ENCODE data around the gene COX6B2. TPM values are rescaled to one million over a fixed set of nuclear protein-coding genes. Genes with fewer than 3 reads are reported as not detected.

The COX6B2 gene
- total and polyA plus RNA-seq, 2 of the 13 experiments (the other 11 are each of a cell fraction or from before 2014, with no cell fraction given), result 0.21 TPM; not detected in 1

DNA sequence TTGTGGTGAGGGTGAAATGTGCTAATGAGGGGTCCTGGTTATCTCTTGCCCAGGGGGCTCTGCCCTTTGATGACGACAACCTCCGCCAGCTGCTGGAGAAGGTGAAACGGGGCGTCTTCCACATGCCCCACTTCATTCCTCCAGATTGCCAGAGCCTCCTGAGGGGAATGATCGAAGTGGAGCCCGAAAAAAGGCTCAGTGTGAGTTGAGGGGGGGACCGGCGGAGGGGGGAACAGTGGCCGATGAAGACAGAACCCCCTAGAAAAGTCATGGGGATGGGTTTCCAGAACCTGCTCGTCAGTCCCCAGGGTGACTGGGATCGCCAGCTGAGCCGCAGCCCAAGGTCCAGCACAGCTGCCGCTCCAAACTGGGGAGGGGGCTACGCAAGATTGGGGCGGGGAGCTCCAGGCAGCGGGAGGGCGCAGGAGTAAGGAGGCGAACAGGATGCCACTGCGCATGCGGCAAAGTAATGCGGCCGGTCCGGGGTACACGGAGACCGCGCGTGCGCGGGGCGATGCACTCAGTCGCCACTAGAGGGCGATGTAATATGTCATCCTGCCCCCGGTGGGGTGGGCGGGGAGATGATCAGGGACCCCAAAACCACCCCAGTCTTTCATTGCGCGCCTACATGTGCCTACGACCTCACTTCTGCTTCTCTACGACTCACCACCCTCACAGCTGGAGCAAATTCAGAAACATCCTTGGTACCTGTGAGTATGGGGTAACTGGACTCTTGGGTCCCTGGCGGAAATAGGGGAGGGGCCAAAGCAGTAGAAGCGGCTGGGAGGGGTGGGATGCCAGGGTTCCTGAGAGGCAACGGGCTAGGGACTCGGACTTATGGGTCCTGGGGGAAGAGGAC, 52.8 kb downstream of the COX6B2 start (continued):
- TF ChIP-seq HOXD1 (CRISPR knock-in tag; IDR thresholded peaks at IDR 0.05) (0 out of 2 replicates have a peak, but pooled peaks have one; percentile 32), ZBTB7A (CRISPR knock-in tag; IDR thresholded peaks at IDR 0.05) (peak; percentile 93), ZNF296 (CRISPR knock-in tag; conservative IDR thresholded peaks at IDR 0.05) (no peak), NR2F6 (IDR thresholded peaks at IDR 0.05) (no peak; the same call in 1 of the 2 replicates), NR2F6 (CRISPR knock-in tag; IDR thresholded peaks at IDR 0.05) (peak; percentile 35; the same call in 1 of the 2 replicates), AGO1 (IDR thresholded peaks at IDR 0.05; ENCODE audit: low read depth, low read length, poor library complexity, severe bottlenecking) (no peak), FOXC1 (CRISPR knock-in tag; IDR thresholded peaks at IDR 0.05; ENCODE audit: borderline replicate concordance) (peak; percentile 26; the same call in 1 of the 2 replicates), HOXA3 (CRISPR knock-in tag; IDR thresholded peaks at IDR 0.05) (peak; percentile 46), ZNF501 (CRISPR knock-in tag; IDR thresholded peaks at IDR 0.05) (peak; percentile 56; the same call in 1 of the 2 replicates), SRSF1 (optimal IDR thresholded peaks at IDR 0.05; ENCODE audit: low read depth, low read length) (peak; percentile 27), ZNF772 (CRISPR knock-in tag; IDR thresholded peaks at IDR 0.05) (0 out of 2 replicates have a peak, but pooled peaks have one; percentile 36), ZNF235 (CRISPR knock-in tag; IDR thresholded peaks at IDR 0.05; ENCODE audit: borderline replicate concordance) (0 out of 2 replicates have a peak, but pooled peaks have one; percentile 43), ZNF510 (CRISPR knock-in tag; IDR thresholded peaks at IDR 0.05; ENCODE audit: low read depth) (0 out of 2 replicates have a peak, but pooled peaks have one; percentile 56), MBNL3 (CRISPR knock-in tag; conservative IDR thresholded peaks at IDR 0.05) (no peak), HCFC1 (IDR thresholded peaks at IDR 0.05; ENCODE audit: low read depth, low read length) (peak; percentile 28; the same call in 1 of the 2 replicates), HOXA5 (CRISPR knock-in tag; IDR thresholded peaks at IDR 0.05) (0 out of 2 replicates have a peak, but pooled peaks have one; percentile 43), ETV5 (CRISPR knock-in tag; IDR thresholded peaks at IDR 0.05; ENCODE audit: borderline replicate concordance) (0 out of 2 replicates have a peak, but pooled peaks have one; percentile 34), ZNF839 (CRISPR knock-in tag; IDR thresholded peaks at IDR 0.05; ENCODE audit: borderline replicate concordance) (no peak), MTF2 (CRISPR knock-in tag; IDR thresholded peaks at IDR 0.05; ENCODE audit: borderline replicate concordance) (0 out of 2 replicates have a peak, but pooled peaks have one; percentile 16)
- TF ChIP-seq, protein P1, sequence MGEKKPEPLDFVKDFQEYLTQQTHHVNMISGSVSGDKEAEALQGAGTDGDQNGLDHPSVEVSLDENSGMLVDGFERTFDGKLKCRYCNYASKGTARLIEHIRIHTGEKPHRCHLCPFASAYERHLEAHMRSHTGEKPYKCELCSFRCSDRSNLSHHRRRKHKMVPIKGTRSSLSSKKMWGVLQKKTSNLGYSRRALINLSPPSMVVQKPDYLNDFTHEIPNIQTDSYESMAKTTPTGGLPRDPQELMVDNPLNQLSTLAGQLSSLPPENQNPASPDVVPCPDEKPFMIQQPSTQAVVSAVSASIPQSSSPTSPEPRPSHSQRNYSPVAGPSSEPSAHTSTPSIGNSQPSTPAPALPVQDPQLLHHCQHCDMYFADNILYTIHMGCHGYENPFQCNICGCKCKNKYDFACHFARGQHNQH (CRISPR knock-in tag; IDR thresholded peaks at IDR 0.05), result 0 out of 2 replicates have a peak, but pooled peaks have one; percentile 39
- TF ChIP-seq, protein P2, sequence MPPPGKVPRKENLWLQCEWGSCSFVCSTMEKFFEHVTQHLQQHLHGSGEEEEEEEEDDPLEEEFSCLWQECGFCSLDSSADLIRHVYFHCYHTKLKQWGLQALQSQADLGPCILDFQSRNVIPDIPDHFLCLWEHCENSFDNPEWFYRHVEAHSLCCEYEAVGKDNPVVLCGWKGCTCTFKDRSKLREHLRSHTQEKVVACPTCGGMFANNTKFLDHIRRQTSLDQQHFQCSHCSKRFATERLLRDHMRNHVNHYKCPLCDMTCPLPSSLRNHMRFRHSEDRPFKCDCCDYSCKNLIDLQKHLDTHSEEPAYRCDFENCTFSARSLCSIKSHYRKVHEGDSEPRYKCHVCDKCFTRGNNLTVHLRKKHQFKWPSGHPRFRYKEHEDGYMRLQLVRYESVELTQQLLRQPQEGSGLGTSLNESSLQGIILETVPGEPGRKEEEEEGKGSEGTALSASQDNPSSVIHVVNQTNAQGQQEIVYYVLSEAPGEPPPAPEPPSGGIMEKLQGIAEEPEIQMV (CRISPR knock-in tag; IDR thresholded peaks at IDR 0.05; ENCODE audit: low read depth), result 0 out of 2 replicates have a peak, but pooled peaks have one; percentile 54
- TF ChIP-seq, protein P3, sequence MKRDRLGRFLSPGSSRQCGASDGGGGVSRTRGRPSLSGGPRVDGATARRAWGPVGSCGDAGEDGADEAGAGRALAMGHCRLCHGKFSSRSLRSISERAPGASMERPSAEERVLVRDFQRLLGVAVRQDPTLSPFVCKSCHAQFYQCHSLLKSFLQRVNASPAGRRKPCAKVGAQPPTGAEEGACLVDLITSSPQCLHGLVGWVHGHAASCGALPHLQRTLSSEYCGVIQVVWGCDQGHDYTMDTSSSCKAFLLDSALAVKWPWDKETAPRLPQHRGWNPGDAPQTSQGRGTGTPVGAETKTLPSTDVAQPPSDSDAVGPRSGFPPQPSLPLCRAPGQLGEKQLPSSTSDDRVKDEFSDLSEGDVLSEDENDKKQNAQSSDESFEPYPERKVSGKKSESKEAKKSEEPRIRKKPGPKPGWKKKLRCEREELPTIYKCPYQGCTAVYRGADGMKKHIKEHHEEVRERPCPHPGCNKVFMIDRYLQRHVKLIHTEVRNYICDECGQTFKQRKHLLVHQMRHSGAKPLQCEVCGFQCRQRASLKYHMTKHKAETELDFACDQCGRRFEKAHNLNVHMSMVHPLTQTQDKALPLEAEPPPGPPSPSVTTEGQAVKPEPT (CRISPR knock-in tag; IDR thresholded peaks at IDR 0.05; ENCODE audit: low read depth), result peak; percentile 56; the same call in 1 of the 2 replicates
- TF ChIP-seq, protein P4, sequence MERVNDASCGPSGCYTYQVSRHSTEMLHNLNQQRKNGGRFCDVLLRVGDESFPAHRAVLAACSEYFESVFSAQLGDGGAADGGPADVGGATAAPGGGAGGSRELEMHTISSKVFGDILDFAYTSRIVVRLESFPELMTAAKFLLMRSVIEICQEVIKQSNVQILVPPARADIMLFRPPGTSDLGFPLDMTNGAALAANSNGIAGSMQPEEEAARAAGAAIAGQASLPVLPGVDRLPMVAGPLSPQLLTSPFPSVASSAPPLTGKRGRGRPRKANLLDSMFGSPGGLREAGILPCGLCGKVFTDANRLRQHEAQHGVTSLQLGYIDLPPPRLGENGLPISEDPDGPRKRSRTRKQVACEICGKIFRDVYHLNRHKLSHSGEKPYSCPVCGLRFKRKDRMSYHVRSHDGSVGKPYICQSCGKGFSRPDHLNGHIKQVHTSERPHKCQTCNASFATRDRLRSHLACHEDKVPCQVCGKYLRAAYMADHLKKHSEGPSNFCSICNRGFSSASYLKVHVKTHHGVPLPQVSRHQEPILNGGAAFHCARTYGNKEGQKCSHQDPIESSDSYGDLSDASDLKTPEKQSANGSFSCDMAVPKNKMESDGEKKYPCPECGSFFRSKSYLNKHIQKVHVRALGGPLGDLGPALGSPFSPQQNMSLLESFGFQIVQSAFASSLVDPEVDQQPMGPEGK (CRISPR knock-in tag; IDR thresholded peaks at IDR 0.05), result peak; percentile 68

Measured in HepG2 (cell line).